Adipocyte (in vitro differentiated cells): ENCODE measurements around the gene CCR1.
A peak's percentile ranks its signal among the peaks of the same experiment; 100 is the strongest.
"Not testable (repeated sequence)": the region's sequence is repeated elsewhere in the genome, so short reads cannot be mapped to it uniquely, and the experiment has no call there.

Source experiments
- DNase-seq: peaks from one replicate; pipeline ENCODE4 v3.0.0-alpha.2; 2015; ENCODE audit warnings: low read depth
- H3K27me3 ChIP-seq: replicated peaks from 2 replicates; pipeline ENCODE4 v1.7.0; 2013; ENCODE audit warnings: mild to moderate bottlenecking, low read length, moderate library complexity; ENCODE audit not compliant: control insufficient read depth, insufficient read depth
- H3K36me3 ChIP-seq: 2 replicates; pipeline ENCODE4 v1.7.0; 2013; ENCODE audit warnings: low read length, mild to moderate bottlenecking, moderate library complexity; ENCODE audit not compliant: control insufficient read depth, insufficient read depth, severe bottlenecking
- H3K4me1 ChIP-seq: 2 replicates; pipeline ENCODE4 v1.7.0; 2013; ENCODE audit warnings: mild to moderate bottlenecking, low read length, moderate library complexity; ENCODE audit not compliant: control insufficient read depth, insufficient read depth
- H3K4me3 ChIP-seq: 2 replicates; pipeline ENCODE4 v1.7.0; 2013; ENCODE audit warnings: mild to moderate bottlenecking, low read length, moderate library complexity
- H3K9ac ChIP-seq: 2 replicates; pipeline ENCODE4 v1.7.0; 2013; ENCODE audit warnings: mild to moderate bottlenecking, low read length, moderate library complexity
- H3K9me3 ChIP-seq: 2 replicates; pipeline ENCODE4 v1.7.0; 2013; ENCODE audit warnings: mild to moderate bottlenecking, low read length, moderate library complexity; ENCODE audit not compliant: control insufficient read depth

The CCR1 gene

DNA sequence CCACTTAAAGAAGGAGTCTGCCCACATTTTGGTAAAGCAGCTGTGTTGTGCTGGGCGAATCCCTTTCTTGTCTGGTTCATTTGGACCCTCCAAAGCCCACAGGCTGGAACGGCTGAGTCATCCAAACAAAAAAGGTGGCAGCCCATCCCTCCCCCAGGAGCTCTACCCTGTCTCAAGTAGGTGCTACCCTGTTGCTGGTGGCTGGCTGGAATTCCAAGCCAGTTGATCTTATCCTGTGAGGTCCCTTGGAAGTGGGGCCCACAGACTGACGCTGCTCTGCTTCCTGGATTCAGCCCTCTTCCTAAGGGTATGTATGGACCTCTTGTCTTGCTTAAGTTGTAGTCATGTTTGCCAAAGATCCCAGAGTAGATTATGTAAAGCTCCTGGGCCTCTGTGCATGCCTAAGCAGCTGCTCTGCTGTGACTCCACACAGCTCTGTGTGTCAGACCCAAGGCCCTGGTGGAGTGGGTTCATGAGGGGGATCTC, 44.5 kb downstream of the CCR1 start:
- Histone ChIP-seq H3K4me3 (no peak overlapping the region), H3K27me3 (no peaks in the 10 kb centered on the region), H3K4me1 (peaks cover 3% of the 10 kb centered on the region), H3K9me3 (no peaks in the 10 kb centered on the region), H3K9ac (no peak overlapping the region), H3K36me3 (no peaks in the 10 kb centered on the region)
- DNase-seq = peak; percentile 15

GRCh38 chr3:46162975-46163555, 45.0 kb downstream of the CCR1 start:
- no peak for DNase-seq
- no peaks in the 10 kb centered on the region for H3K4me1 ChIP-seq
- H3K27me3 ChIP-seq = no peaks in the 10 kb centered on the region
- H3K36me3 ChIP-seq = no peaks in the 10 kb centered on the region
- peaks cover 4% of the 10 kb centered on the region for H3K9me3 ChIP-seq
- no peak overlapping the region for H3K4me3 ChIP-seq
- no peak overlapping the region for H3K9ac ChIP-seq

DNA sequence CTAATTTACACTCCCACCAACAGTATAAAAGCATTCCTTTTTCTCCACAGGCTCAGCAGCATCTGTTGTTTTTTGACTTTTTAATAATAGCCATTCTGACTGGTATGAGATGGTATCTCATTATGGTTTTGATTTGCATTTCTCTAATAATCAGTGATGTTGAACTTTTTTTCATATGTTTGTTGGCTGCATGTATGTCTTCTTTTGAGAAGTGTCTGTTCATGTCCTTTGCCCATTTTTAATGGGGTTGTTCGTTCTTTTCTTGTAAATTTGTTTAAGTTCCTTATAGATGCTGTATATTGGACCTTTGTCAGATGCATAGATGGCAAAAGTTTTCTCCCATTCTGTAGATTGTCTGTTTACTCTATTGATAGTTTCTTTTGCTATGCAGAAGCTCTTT, 50.4 kb downstream of the CCR1 start:
- not testable (repeated sequence) for DNase-seq, H3K4me3 ChIP-seq, H3K9me3 ChIP-seq, H3K27me3 ChIP-seq, H3K9ac ChIP-seq, H3K36me3 ChIP-seq, H3K4me1 ChIP-seq

GRCh38 chr3:46154311-46154710, 53.8 kb downstream of the CCR1 start:
- DNase-seq = no peak
- Histone ChIP-seq H3K9me3 (peaks cover 5% of the 10 kb centered on the region), H3K4me3 (no peak overlapping the region), H3K4me1 (no peaks in the 10 kb centered on the region), H3K36me3 (no peaks in the 10 kb centered on the region), H3K9ac (no peak overlapping the region), H3K27me3 (no peaks in the 10 kb centered on the region)
